Calu3 (cell line): Measurements from ENCODE around the gene SCN7A. TPM values are rescaled to one million over a fixed set of nuclear protein-coding genes. Genes with fewer than 3 reads are reported as not detected.

ENCODE experiments used
- BruUV-seq: library from RNA; stranded (reverse); fragments of 400-500 nt; replicated peaks from 2 replicates; lab custom pipeline; 2021; lab: Mats Ljungman, UMichigan
- CTCF ChIA-PET: fragments of 300-600 bp; sonication (Branson Sonifier 250); formaldehyde crosslinking; loops from one replicate; lab custom pipeline; 2022; ENCODE audit warnings: antibody characterized with exemption; lab: Charles Lee
- DNase-seq: peaks from one replicate; pipeline ENCODE4 v3.0.0; 2022
- H3K27ac Mint-ChIP-seq: one replicate; pipeline ENCODE4 v1.8.0; 2022; ENCODE audit warnings: mixed read lengths; ENCODE audit not compliant: unreplicated experiment
- H3K27me3 Mint-ChIP-seq: one replicate; pipeline ENCODE4 v1.8.0; 2022; ENCODE audit warnings: mixed read lengths; ENCODE audit not compliant: unreplicated experiment
- H3K36me3 Mint-ChIP-seq: one replicate; pipeline ENCODE4 v1.8.0; 2022; ENCODE audit warnings: mild to moderate bottlenecking, moderate library complexity, mixed read lengths; ENCODE audit not compliant: insufficient read depth, unreplicated experiment
- H3K4me1 Mint-ChIP-seq: one replicate; pipeline ENCODE4 v1.8.0; 2022; ENCODE audit warnings: mild to moderate bottlenecking, low read depth, mixed read lengths; ENCODE audit not compliant: unreplicated experiment
- H3K4me3 Mint-ChIP-seq: one replicate; pipeline ENCODE4 v1.8.0; 2022; ENCODE audit warnings: mild to moderate bottlenecking, low read depth, moderate library complexity, mixed read lengths; ENCODE audit not compliant: unreplicated experiment
- H3K9me3 Mint-ChIP-seq: one replicate; pipeline ENCODE4 v1.8.0; 2022; ENCODE audit warnings: low read depth, mixed read lengths; ENCODE audit not compliant: unreplicated experiment
- CTCF ChIP-seq: fragments of 200-600 bp; IDR thresholded peaks from one replicate; pipeline ENCODE4 v1.8.0; 2022; ENCODE audit warnings: antibody characterized with exemption; ENCODE audit not compliant: unreplicated experiment
- intact Hi-C: fragments of 100-400 bp; cut with micrococcal nuclease; formaldehyde crosslinking; loops from one replicate; pipeline ENCODE4 v1.10.0; 2022; ENCODE audit not compliant: unreplicated experiment
- total RNA-seq: library from RNA; stranded (reverse); gene quantifications from 2 replicates; pipeline ENCODE4 v1.2.3, GENCODE V29; 2022

Gene SCN7A
- total RNA-seq, 1 experiment from 2014 or later: not detected

- no peak for DNase-seq
- CTCF ChIA-PET: no interaction called here
- Mint-ChIP-seq H3K36me3 (no peaks in the 10 kb centered on the region), H3K27ac (no peak overlapping the region), H3K4me3 (no peak overlapping the region), H3K4me1 (no peaks in the 10 kb centered on the region), H3K9me3 (no peaks in the 10 kb centered on the region), H3K27me3 (no peaks in the 10 kb centered on the region)
- no TSS peak for BruUV-seq
- TF ChIP-seq CTCF: no peak
- intact Hi-C loops: no loop called here
Observed at GRCh38 chr2:166388481-166389070, 105.5 kb downstream of the SCN7A start.

GRCh38 chr2:166385313-166385712 is 108.7 kb downstream of the SCN7A start:
- H3K4me3 Mint-ChIP-seq: no peak overlapping the region
- no peaks in the 10 kb centered on the region for H3K4me1 Mint-ChIP-seq
- DNase-seq: no peak
- CTCF ChIA-PET: no interaction called here
- intact Hi-C loops: no loop called here
- H3K9me3 Mint-ChIP-seq: no peaks in the 10 kb centered on the region
- H3K27ac Mint-ChIP-seq: no peak overlapping the region
- BruUV-seq: no TSS peak
- H3K27me3 Mint-ChIP-seq: no peaks in the 10 kb centered on the region
- TF ChIP-seq CTCF: no peak
- no peaks in the 10 kb centered on the region for H3K36me3 Mint-ChIP-seq

- Mint-ChIP-seq H3K36me3 (no peaks in the 10 kb centered on the region), H3K27me3 (no peaks in the 10 kb centered on the region), H3K4me1 (no peaks in the 10 kb centered on the region), H3K27ac (no peak overlapping the region), H3K9me3 (no peaks in the 10 kb centered on the region), H3K4me3 (no peak overlapping the region)
- peak; percentile 44 for TF ChIP-seq CTCF
- DNase-seq: peak; percentile 32
- no TSS peak for BruUV-seq
- CTCF ChIA-PET: no interaction called here
- intact Hi-C loops: loop anchor here (1.0 kb wide), 2 partner anchors 23 to 205 kb away; no protein-coding TSS in a partner anchor
Observed at GRCh38 chr2:166384774-166385173, 109.3 kb downstream of the SCN7A start.

GRCh38 chr2:166382448-166382847 is 111.6 kb downstream of the SCN7A start:
- no peaks in the 10 kb centered on the region for H3K36me3 Mint-ChIP-seq
- TF ChIP-seq CTCF: no peak
- H3K27ac Mint-ChIP-seq: no peak overlapping the region
- H3K4me1 Mint-ChIP-seq: no peaks in the 10 kb centered on the region
- CTCF ChIA-PET: no interaction called here
- no peak overlapping the region for H3K4me3 Mint-ChIP-seq
- H3K9me3 Mint-ChIP-seq: no peaks in the 10 kb centered on the region
- intact Hi-C loops: no loop called here
- BruUV-seq: no TSS peak
- no peaks in the 10 kb centered on the region for H3K27me3 Mint-ChIP-seq
- no peak for DNase-seq
